Adipocyte (in vitro differentiated cells): Measurements from ENCODE around the gene SMAD1.
A peak's percentile ranks its signal among the peaks of the same experiment; 100 is the strongest.

Source experiments
- DNase-seq: peaks from one replicate; pipeline ENCODE4 v3.0.0-alpha.2; 2015; ENCODE audit warnings: low read depth
- H3K27me3 ChIP-seq: replicated peaks from 2 replicates; pipeline ENCODE4 v1.7.0; 2013; ENCODE audit warnings: mild to moderate bottlenecking, low read length, moderate library complexity; ENCODE audit not compliant: control insufficient read depth, insufficient read depth
- H3K36me3 ChIP-seq: 2 replicates; pipeline ENCODE4 v1.7.0; 2013; ENCODE audit warnings: low read length, mild to moderate bottlenecking, moderate library complexity; ENCODE audit not compliant: control insufficient read depth, insufficient read depth, severe bottlenecking
- H3K4me1 ChIP-seq: 2 replicates; pipeline ENCODE4 v1.7.0; 2013; ENCODE audit warnings: mild to moderate bottlenecking, low read length, moderate library complexity; ENCODE audit not compliant: control insufficient read depth, insufficient read depth
- H3K4me3 ChIP-seq: 2 replicates; pipeline ENCODE4 v1.7.0; 2013; ENCODE audit warnings: mild to moderate bottlenecking, low read length, moderate library complexity
- H3K9ac ChIP-seq: 2 replicates; pipeline ENCODE4 v1.7.0; 2013; ENCODE audit warnings: mild to moderate bottlenecking, low read length, moderate library complexity
- H3K9me3 ChIP-seq: 2 replicates; pipeline ENCODE4 v1.7.0; 2013; ENCODE audit warnings: mild to moderate bottlenecking, low read length, moderate library complexity; ENCODE audit not compliant: control insufficient read depth

The SMAD1 gene

GRCh38 chr4:145505995-145506394, 24.3 kb downstream of the SMAD1 start:
- DNase-seq: no peak
- Histone ChIP-seq H3K4me1 (peaks cover 12% of the 10 kb centered on the region), H3K4me3 (no peak overlapping the region), H3K9ac (no peak overlapping the region), H3K27me3 (no peaks in the 10 kb centered on the region), H3K9me3 (peaks cover 2% of the 10 kb centered on the region), H3K36me3 (no peaks in the 10 kb centered on the region)

GRCh38 chr4:145507636-145508035, 26.0 kb downstream of the SMAD1 start:
- Histone ChIP-seq H3K9me3 (peaks cover 18% of the 10 kb centered on the region), H3K4me1 (peaks cover 12% of the 10 kb centered on the region), H3K27me3 (no peaks in the 10 kb centered on the region), H3K9ac (no peak overlapping the region), H3K4me3 (no peak overlapping the region), H3K36me3 (no peaks in the 10 kb centered on the region)
- peak; percentile 34 for DNase-seq

GRCh38 chr4:145511913-145512522, 30.4 kb downstream of the SMAD1 start:
- Histone ChIP-seq H3K9ac (no peak overlapping the region), H3K36me3 (peaks cover 12% of the 10 kb centered on the region), H3K27me3 (no peaks in the 10 kb centered on the region), H3K4me3 (no peak overlapping the region), H3K4me1 (peaks cover 11% of the 10 kb centered on the region), H3K9me3 (peaks cover 24% of the 10 kb centered on the region)
- peak; percentile 17 for DNase-seq

GRCh38 chr4:145513020-145513621, 31.5 kb downstream of the SMAD1 start:
- peaks cover 24% of the 10 kb centered on the region for H3K9me3 ChIP-seq
- peak overlapping the region; percentile 32 for H3K4me3 ChIP-seq

GRCh38 chr4:145520172-145520571, 38.5 kb downstream of the SMAD1 start:
- peaks cover 2% of the 10 kb centered on the region for H3K36me3 ChIP-seq
- H3K27me3 ChIP-seq: no peaks in the 10 kb centered on the region
- peaks cover 9% of the 10 kb centered on the region for H3K4me1 ChIP-seq
- no peaks in the 10 kb centered on the region for H3K9me3 ChIP-seq
- DNase-seq: no peak
- H3K9ac ChIP-seq: no peak overlapping the region
- no peak overlapping the region for H3K4me3 ChIP-seq

More at GRCh38 chr4:145513020-145513621, 31.5 kb downstream of the SMAD1 start:
- no peaks in the 10 kb centered on the region for H3K27me3 ChIP-seq
- peaks cover 12% of the 10 kb centered on the region for H3K36me3 ChIP-seq
- H3K9ac ChIP-seq: no peak overlapping the region
- H3K4me1 ChIP-seq: peaks cover under 1% of the 10 kb centered on the region
- no peak for DNase-seq

DNA sequence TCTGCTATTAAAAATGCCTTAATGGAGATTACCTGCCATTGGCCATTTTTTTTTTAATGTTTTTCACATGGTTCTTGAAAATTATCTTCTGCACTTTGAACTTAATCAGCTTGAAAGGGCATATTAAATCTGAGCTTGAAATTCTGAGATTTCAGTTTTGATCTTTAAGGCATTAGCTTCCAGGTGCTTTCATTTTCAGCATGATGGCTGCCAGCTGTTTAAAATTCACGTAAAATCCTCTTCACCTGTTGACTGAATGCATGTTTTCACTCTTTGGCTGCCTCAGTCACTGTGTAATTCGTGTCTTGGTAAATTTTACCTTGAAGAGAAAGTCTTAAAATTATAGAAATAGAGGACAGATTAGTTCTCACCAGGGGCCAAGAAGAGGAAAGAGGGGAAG, 39.6 kb downstream of the SMAD1 start:
- H3K4me3 ChIP-seq: no peak overlapping the region
- H3K27me3 ChIP-seq: no peaks in the 10 kb centered on the region
- peaks cover 11% of the 10 kb centered on the region for H3K4me1 ChIP-seq
- H3K36me3 ChIP-seq: no peaks in the 10 kb centered on the region
- no peak overlapping the region for H3K9ac ChIP-seq
- DNase-seq: no peak
- no peaks in the 10 kb centered on the region for H3K9me3 ChIP-seq

- Histone ChIP-seq H3K27me3 (no peaks in the 10 kb centered on the region), H3K4me1 (peaks cover 11% of the 10 kb centered on the region), H3K36me3 (no peaks in the 10 kb centered on the region), H3K4me3 (no peak overlapping the region), H3K9me3 (no peaks in the 10 kb centered on the region), H3K9ac (no peak overlapping the region)
- DNase-seq: no peak
Observed at GRCh38 chr4:145523117-145523516, 41.5 kb downstream of the SMAD1 start.

DNA sequence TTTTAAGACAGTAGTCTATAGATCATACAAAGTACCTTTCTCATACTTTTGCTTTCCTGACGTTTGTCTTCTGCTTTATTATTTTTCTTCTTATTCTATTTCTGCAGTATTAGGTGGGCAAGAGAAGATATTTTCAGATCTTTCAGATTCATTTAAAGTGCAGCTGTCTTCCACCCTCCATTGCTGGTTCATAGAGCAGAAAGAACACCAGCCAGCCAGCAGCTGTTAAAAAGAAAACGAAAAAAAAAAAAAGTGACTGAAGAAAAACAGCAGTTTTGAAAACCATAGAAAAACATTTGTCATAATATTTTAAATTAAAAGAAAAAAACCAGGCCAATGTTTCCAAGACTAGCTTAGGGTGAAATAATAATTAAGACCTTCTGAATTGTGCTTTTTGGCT, 42.9 kb downstream of the SMAD1 start:
- Histone ChIP-seq H3K9me3 (no peaks in the 10 kb centered on the region), H3K9ac (no peak overlapping the region), H3K4me1 (peaks cover 11% of the 10 kb centered on the region), H3K27me3 (no peaks in the 10 kb centered on the region), H3K36me3 (no peaks in the 10 kb centered on the region), H3K4me3 (no peak overlapping the region)
- DNase-seq: no peak

DNA sequence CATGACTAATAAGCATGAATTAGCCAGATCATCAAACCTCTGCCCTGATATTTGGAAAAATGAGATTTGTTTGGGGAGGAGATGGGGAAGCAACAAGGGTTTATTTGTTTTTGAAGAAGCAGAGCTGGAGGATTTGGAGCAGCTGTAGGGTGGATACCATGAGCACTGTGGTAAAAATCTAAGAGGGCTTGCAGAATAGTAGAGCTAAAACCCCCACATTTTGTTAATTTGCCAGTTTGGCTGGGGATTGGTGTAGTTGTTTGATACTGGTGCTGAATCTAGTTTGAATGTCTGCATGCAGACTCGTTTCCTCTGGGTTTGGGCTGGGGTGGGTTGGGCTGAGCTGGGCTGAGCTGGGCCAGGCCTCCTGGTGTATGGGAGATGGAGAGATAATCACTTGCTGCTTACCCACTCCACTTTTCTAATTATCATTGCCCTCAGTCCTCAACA, 43.7 kb downstream of the SMAD1 start:
- no peaks in the 10 kb centered on the region for H3K27me3 ChIP-seq
- peak overlapping the region; percentile 9 for H3K4me3 ChIP-seq
- no peaks in the 10 kb centered on the region for H3K36me3 ChIP-seq
- H3K4me1 ChIP-seq: peaks cover 11% of the 10 kb centered on the region
- peak; percentile 10 for DNase-seq
- no peak overlapping the region for H3K9ac ChIP-seq
- no peaks in the 10 kb centered on the region for H3K9me3 ChIP-seq

- Histone ChIP-seq H3K27me3 (no peaks in the 10 kb centered on the region), H3K4me3 (no peak overlapping the region), H3K9ac (no peak overlapping the region), H3K9me3 (no peaks in the 10 kb centered on the region), H3K36me3 (no peaks in the 10 kb centered on the region), H3K4me1 (peaks cover 11% of the 10 kb centered on the region)
- no peak for DNase-seq
Observed at GRCh38 chr4:145527773-145528172, 46.1 kb downstream of the SMAD1 start.

DNA sequence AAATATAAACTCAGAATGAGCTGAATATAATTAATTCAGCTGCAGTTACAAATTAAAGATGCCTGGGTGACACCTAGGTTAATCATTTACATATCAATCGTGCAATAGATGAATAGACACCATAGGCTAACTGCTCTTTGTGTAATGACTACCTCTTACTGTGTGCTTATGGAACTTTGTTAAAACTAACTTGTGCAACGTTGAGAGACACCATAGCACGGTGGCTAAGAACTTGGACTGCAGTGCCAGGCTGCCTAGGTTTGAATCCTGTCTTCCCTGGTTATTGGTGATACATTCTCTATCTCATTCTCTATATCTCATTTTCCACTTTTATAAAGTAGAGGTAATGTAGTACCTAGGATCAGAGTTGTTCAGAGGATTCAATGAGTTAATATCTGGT, 46.9 kb downstream of the SMAD1 start:
- H3K4me1 ChIP-seq: peaks cover 6% of the 10 kb centered on the region
- H3K4me3 ChIP-seq: no peak overlapping the region
- H3K36me3 ChIP-seq: no peaks in the 10 kb centered on the region
- no peaks in the 10 kb centered on the region for H3K9me3 ChIP-seq
- DNase-seq: no peak
- no peak overlapping the region for H3K9ac ChIP-seq
- H3K27me3 ChIP-seq: no peaks in the 10 kb centered on the region

DNA sequence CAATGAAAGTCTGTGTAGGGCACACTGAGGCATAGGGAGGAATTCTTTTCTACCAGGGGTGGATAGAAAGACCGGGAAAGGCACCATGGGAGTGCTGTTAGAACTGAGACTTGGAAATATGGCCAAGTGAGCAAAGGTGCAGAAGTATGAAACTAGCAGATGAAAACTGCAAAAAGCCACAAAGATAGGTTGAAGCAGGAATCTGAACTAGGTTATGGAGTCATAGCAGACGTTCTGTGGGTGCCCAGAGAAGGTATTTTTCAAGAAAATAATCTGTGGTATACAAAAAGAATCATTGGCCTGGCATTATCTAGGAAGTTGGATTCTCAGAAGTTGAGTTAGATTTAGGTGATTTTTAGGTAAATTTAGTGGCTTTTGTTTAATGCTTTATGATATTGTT, 48.5 kb downstream of the SMAD1 start:
- no peak for DNase-seq

More for the DNA sequence above, 48.5 kb downstream of the SMAD1 start:
- Histone ChIP-seq H3K36me3 (no peaks in the 10 kb centered on the region), H3K27me3 (no peaks in the 10 kb centered on the region), H3K4me3 (no peak overlapping the region), H3K9ac (no peak overlapping the region), H3K4me1 (peaks cover 1% of the 10 kb centered on the region), H3K9me3 (no peaks in the 10 kb centered on the region)
